ENCODE data around the gene A4GALT. TPM values are rescaled to one million over a fixed set of nuclear protein-coding genes. Genes with fewer than 3 reads are reported as not detected.
"Not testable (repeated sequence)": the region's sequence is repeated elsewhere in the genome, so short reads cannot be mapped to it uniquely, and the experiment has no call there.

The A4GALT gene
- total and polyA plus RNA-seq, 2 experiments from 2014 or later, result 7.0 to 16.2 TPM

- H3K27me3 Mint-ChIP-seq (ENCODE audit: insufficient read depth, low read depth, poor library complexity), result peaks cover 14% of the 10 kb centered on the region
- DNase-seq (ENCODE audit: low spot score); H3K36me3 Mint-ChIP-seq (ENCODE audit: low read depth); H3K9me3 Mint-ChIP-seq; H3K36me3 ChIP-seq (ENCODE audit: insufficient read depth); H3F3A ChIP-seq (replicated peaks; ENCODE audit: low read depth); H3K9me2 ChIP-seq (ENCODE audit: insufficient read depth); H3K27ac Mint-ChIP-seq; H3K4me3 ChIP-seq; H3K27ac ChIP-seq (ENCODE audit: low read depth); H3K4me3 Mint-ChIP-seq; ATAC-seq; H2AFZ ChIP-seq; H3K4me1 Mint-ChIP-seq; H3K27me3 ChIP-seq (ENCODE audit: insufficient read depth); H4K20me1 ChIP-seq (replicated peaks; ENCODE audit: insufficient read depth); H3K79me2 ChIP-seq (replicated peaks; ENCODE audit: insufficient read depth); H3K4me1 ChIP-seq (ENCODE audit: insufficient read depth); H3K4me2 ChIP-seq: not testable (repeated sequence)
These were observed 54.3 kb downstream of the A4GALT start for GRCh38 chr22:42666393-42666792.

- Histone ChIP-seq H3K27ac (ENCODE audit: low read depth) (no peak overlapping the region), H3K4me3 (no peak overlapping the region), H2AFZ (no peak overlapping the region), H3K4me2 (no peak overlapping the region), H3K36me3 (ENCODE audit: insufficient read depth) (no peaks in the 10 kb centered on the region), H3K27me3 (ENCODE audit: insufficient read depth) (peaks cover 9% of the 10 kb centered on the region), H3K9me2 (ENCODE audit: insufficient read depth) (no peaks in the 10 kb centered on the region), H4K20me1 (replicated peaks; ENCODE audit: insufficient read depth) (no peaks in the 10 kb centered on the region; the same call in 1 of the 2 replicates), H3K79me2 (replicated peaks; ENCODE audit: insufficient read depth) (no peaks in the 10 kb centered on the region), H3F3A (replicated peaks; ENCODE audit: low read depth) (no peaks in the 10 kb centered on the region), H3K4me1 (ENCODE audit: insufficient read depth) (no peaks in the 10 kb centered on the region; the same call in 1 of the 2 replicates)
- peaks cover 14% of the 10 kb centered on the region for H3K27me3 Mint-ChIP-seq (ENCODE audit: insufficient read depth, low read depth, poor library complexity)
- ATAC-seq (no peak), DNase-seq (ENCODE audit: low spot score) (no peak)
- H3K9me3 Mint-ChIP-seq, result no peaks in the 10 kb centered on the region; the same call in 2 of the 3 replicates
- H3K4me1 Mint-ChIP-seq, result no peaks in the 10 kb centered on the region; the same call in 2 of the 3 replicates
- no peak overlapping the region for H3K27ac Mint-ChIP-seq
- no peak overlapping the region for H3K4me3 Mint-ChIP-seq
- no peaks in the 10 kb centered on the region for H3K36me3 Mint-ChIP-seq (ENCODE audit: low read depth)
- TF ChIP-seq ZNF462 (CRISPR knock-in tag; IDR thresholded peaks at IDR 0.05), result no peak
- no peak for TF ChIP-seq STAT1 (IDR thresholded peaks at IDR 0.05; ENCODE audit: unreplicated experiment)
- TF ChIP-seq NANOG (IDR thresholded peaks at IDR 0.05; ENCODE audit: borderline replicate concordance), result no peak
- no peak for TF ChIP-seq POLR2AphosphoS5 (IDR thresholded peaks at IDR 0.05; ENCODE audit: low read depth)
- no peak for TF ChIP-seq CTCF (conservative IDR thresholded peaks at IDR 0.05; ENCODE audit: low read depth in 2 of 2)
- TF ChIP-seq EZH2phosphoT487 (IDR thresholded peaks at IDR 0.05; ENCODE audit: unreplicated experiment), result no peak
- TF ChIP-seq ZNF331 (CRISPR knock-in tag; IDR thresholded peaks at IDR 0.05; ENCODE audit: low read depth), result no peak
- no peak for TF ChIP-seq REST (IDR thresholded peaks at IDR 0.05; ENCODE audit: unreplicated experiment)
- TF ChIP-seq CREB1 (CRISPR knock-in tag; IDR thresholded peaks at IDR 0.05; ENCODE audit: low read depth), result no peak
- TF ChIP-seq JUNB (IDR thresholded peaks at IDR 0.05; ENCODE audit: unreplicated experiment), result no peak
These were observed 55.5 kb downstream of the A4GALT start for GRCh38 chr22:42664976-42665831.
